OCI-M2 (cell line): Measurements from ENCODE around the gene PCDHB2.
"Not testable (repeated sequence)": the region's sequence is repeated elsewhere in the genome, so short reads cannot be mapped to it uniquely, and the experiment has no call there.

ENCODE experiments used
- DNase-seq: peaks from one replicate; lab custom pipeline; 2025; ENCODE audit not compliant: unreplicated experiment; lab: John Stamatoyannopoulos, UW

The PCDHB2 gene

DNA sequence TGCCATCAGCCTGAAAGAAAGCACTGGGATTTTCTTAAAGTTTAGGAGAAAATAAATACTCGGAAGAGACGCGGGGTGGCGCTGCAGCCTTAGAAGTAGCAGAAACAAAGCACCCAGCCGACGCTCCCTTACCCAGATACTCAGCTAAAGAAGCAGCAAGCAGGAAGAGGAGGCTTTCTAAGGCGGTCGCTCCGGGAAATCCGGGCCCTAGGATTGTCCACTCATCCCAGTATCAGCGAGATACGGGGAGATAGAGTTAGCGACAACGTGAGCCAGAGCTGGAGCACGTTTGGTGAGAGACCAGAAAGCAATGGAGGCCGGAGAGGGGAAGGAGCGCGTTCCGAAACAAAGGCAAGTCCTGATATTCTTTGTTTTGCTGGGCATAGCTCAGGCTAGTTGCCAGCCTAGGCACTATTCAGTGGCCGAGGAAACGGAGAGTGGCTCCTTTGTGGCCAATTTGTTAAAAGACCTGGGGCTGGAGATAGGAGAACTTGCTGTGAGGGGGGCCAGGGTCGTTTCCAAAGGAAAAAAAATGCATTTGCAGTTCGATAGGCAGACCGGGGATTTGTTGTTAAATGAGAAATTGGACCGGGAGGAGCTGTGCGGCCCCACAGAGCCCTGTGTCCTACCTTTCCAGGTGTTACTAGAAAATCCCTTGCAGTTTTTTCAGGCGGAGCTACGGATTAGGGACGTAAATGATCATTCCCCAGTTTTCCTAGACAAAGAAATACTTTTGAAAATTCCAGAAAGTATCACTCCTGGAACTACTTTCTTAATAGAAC is at the start of gene PCDHB2:
Gene PCDHB2 (plus strand): TSS at position 135 of the 782 bp plus-strand sequence. CDS start 176 bp downstream, at position 311.
- DNase-seq: peak; percentile 38

DNA sequence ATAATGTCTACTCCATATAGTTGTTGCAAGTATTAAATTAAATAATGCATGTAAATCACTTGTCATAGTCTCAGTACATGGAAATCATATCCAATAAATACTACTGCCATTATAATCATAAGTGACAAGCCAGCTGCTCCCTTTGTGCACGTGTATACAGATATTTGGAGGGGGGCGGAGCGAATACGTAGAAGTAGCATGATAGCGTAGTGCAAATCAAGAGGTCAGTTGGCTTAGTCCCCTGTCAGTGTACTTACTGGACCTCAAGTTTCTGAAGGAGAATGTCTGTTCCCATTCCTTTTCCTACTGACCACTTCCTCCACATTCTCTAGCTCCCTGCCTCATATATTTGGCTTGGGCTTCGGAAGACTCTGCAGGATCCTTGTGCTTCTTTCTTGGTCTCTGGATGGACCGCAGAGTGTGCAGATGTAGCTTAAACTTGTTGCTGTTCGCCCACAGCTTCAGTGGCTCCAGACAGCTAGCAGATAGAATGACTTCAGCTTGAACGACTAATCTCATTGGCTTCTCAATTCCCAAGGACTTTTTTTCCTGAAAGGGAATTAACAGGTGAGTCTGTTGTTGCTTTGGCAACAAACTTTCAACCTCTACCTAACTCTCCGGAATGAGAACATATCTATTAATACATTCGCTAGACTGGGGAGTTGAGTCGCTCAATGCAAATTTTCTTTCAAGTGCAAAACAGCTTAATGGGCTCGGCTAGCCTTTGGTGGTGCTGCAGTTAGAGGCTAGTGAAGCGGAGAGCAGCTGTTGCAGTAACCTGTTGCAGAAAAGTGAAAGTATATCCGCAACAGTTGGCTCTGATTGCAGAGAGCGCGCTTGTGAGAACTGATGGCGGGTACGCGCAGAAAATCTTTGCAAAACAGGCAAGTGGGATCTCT is 43.5 kb upstream of the PCDHB2 start, which contains the start of gene PCDHB1:
Gene PCDHB1 (plus strand): TSS at position 753 of the 899 bp plus-strand sequence. CDS start 97 bp downstream, at position 850.
- no peak for DNase-seq

GRCh38 chr5:141051521-141051866 is 42.9 kb upstream of the PCDHB2 start:
- no peak for DNase-seq

DNA sequence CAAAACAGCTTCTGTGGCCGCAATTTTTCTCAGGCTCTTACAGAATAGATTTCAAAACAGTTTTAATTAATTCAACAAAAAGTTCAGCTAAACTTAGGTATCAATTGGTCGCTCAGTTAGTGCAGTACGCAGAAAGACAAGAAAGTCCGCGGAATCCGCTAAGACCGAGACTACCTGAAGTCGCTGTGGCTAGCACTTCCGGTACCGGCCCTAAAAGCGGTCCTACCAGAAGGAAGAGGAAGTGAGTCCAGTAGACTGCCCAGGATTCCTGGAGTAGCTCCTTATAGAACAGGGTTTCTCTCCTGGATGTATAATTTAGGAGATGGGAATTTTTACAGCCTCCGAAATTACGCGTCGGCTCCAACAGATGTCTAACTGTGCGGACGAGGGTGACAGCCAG is 16.6 kb upstream of the PCDHB2 start:
- DNase-seq: no peak

DNA sequence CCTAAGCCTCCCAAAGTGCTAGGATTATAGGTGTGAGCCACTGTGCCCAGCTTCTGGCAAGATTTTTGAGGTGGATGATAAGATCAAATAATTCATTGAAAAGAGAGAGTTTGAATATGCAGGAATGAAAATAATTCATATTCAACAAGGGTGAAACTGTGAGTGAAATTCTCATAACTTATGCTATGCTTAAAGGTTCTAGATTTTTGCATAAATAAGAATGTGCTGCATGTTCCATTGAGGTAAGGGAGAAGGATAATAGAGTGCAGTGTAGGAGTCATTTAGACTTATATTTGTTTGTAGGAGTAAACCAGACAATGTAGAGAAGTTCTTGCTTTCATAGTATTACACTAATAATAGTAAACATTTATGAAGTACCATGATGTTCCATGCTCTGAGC is 12.2 kb upstream of the PCDHB2 start:
- DNase-seq: no peak

DNA sequence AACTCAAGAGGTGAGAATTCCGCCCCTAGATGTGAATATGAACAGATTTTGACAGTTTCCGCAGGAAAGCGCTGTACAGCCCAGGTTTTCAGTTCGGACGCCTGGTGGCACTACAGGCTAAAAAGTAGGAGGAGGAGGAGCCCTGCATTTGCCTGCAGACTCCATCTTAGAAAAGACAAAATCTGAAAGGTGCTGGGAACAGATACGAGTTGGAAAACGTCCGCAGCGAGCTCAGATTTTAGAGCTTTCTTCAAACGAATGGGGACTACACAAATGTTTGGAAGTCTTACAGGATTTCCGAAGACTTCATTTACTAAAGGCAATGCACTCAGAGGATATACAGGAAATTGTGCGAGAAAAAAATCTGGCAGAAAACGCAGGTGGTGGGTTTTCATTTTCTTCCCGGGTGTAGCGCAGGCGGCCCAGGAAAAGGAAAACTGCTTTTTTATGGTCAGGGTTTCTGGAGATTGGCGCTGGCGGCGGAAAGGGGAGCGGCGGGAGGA is 9.9 kb upstream of the PCDHB2 start:
- no peak for DNase-seq

DNA sequence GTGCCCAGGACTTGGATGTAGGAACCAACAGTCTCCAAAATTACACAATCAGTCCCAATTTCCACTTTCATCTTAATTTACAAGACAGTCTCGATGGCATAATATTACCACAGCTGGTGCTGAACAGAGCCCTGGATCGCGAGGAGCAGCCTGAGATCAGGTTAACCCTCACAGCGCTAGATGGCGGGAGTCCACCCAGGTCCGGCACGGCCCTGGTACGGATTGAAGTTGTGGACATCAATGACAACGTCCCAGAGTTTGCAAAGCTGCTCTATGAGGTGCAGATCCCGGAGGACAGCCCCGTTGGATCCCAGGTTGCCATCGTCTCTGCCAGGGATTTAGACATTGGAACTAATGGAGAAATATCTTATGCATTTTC is 837 bp downstream of the PCDHB2 start:
- no peak for DNase-seq

DNA sequence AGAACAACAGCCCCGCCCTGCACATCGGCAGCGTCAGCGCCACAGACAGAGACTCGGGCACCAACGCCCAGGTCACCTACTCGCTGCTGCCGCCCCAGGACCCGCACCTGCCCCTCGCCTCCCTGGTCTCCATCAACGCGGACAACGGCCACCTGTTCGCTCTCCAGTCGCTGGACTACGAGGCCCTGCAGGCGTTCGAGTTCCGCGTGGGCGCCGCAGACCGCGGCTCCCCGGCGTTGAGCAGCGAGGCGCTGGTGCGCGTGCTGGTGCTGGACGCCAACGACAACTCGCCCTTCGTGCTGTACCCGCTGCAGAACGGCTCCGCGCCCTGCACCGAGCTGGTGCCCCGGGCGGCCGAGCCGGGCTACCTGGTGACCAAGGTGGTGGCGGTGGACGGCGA is 1.8 kb downstream of the PCDHB2 start:
- not testable (repeated sequence) for DNase-seq

GRCh38 chr5:141096586-141096985 is 2.2 kb downstream of the PCDHB2 start:
- not testable (repeated sequence) for DNase-seq

DNA sequence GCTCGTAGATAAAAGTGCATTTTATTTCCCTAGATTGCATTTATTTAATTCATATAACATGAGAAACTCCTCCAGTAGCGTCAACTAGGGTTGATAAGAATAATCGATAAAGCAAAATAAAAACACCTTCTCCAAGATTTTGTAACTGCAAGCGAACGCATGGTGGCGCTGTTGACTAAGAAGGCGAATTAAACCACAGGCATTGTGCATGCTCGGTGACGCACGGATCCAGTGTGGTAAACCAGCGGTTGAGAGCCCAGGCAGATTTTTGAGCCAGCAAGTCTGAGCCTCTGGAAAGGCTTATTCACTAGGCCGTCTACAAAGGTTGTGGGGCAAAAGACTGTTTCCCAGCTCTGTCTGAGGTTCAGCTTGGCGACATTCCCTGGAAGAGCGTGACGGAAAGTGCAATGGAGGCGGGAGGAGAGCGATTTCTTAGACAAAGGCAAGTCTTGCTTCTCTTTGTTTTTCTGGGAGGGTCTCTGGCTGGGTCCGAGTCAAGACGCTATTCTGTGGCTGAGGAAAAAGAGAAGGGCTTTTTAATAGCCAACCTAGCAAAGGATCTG is 5.9 kb downstream of the PCDHB2 start, which contains the start of gene PCDHB3:
Gene PCDHB3 (plus strand): TSS at position 231 of the 563 bp plus-strand sequence. CDS start 177 bp downstream, at position 408.
- DNase-seq: no peak

DNA sequence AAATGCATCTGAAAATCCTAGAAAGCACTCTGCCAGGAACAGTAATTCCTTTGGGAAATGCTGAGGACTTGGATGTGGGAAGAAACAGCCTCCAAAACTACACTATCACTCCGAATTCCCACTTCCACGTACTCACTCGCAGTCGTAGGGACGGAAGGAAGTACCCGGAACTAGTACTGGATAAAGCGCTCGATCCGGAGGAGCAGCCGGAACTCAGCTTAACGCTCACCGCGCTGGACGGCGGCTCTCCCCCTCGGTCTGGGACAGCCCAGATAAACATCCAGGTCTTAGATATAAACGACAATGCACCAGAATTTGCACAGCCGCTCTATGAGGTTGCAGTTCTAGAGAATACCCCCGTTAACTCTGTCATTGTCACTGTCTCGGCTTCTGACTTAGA is 6.6 kb downstream of the PCDHB2 start:
- no peak for DNase-seq

- DNase-seq: not testable (repeated sequence)
Measured at GRCh38 chr5:141102070-141102469, 7.7 kb downstream of the PCDHB2 start.

- not testable (repeated sequence) for DNase-seq
Measured at GRCh38 chr5:141102471-141102870, 8.1 kb downstream of the PCDHB2 start.

GRCh38 chr5:141105350-141105749 is 10.9 kb downstream of the PCDHB2 start:
- DNase-seq: no peak

- no peak for DNase-seq
Measured at GRCh38 chr5:141119250-141119649, 24.8 kb downstream of the PCDHB2 start.

DNA sequence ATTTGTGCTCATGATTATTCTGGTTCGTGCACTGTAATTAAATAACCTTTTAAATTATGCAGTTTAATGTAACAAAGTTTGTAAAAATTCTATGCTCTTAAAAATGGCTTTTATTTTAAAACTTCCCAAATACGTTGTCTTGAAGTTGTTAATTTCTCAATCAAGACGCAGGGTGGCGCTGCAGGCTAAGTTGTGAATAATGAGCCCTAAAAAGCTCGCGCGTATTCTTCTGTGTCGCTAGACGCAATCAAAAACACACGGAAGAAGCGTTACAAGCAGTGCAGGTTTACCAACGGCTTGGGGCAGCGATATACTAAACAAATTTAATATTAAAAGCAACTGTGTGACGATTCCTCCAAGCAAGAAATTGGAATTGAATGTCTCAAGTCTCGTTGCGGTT is 27.1 kb downstream of the PCDHB2 start, which contains the start of gene PCDHB4:
Gene PCDHB4 (plus strand): TSS at position 256 of the 400 bp plus-strand sequence. CDS start 181 bp downstream, outside the sequence.
- no peak for DNase-seq

GRCh38 chr5:141121985-141122384 is 27.6 kb downstream of the PCDHB2 start:
- DNase-seq: no peak

DNA sequence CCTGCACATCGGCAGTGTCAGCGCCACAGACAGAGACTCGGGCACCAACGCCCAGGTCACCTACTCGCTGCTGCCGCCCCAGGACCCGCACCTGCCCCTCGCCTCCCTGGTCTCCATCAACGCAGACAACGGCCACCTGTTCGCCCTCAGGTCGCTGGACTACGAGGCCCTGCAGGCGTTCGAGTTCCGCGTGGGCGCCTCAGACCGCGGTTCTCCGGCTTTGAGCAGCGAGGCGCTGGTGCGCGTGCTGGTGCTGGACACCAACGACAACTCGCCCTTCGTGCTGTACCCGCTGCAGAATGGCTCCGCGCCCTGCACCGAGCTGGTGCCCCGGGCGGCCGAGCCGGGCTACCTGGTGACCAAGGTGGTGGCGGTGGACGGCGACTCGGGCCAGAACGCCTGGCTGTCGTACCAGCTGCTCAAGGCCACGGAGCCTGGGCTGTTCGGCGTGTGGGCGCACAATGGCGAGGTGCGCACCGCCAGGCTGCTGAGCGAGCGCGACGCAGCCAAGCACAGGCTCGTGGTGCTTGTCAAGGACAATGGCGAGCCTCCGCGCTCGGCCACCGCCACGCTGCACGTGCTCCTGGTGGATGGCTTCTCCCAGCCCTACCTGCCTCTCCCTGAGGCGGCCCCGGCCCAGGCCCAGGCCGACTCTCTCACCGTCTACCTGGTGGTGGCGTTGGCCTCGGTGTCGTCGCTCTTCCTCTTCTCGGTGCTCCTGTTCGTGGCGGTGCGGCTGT is 29.2 kb downstream of the PCDHB2 start:
- not testable (repeated sequence) for DNase-seq

GRCh38 chr5:141127305-141127704 is 32.9 kb downstream of the PCDHB2 start:
- DNase-seq: no peak

DNA sequence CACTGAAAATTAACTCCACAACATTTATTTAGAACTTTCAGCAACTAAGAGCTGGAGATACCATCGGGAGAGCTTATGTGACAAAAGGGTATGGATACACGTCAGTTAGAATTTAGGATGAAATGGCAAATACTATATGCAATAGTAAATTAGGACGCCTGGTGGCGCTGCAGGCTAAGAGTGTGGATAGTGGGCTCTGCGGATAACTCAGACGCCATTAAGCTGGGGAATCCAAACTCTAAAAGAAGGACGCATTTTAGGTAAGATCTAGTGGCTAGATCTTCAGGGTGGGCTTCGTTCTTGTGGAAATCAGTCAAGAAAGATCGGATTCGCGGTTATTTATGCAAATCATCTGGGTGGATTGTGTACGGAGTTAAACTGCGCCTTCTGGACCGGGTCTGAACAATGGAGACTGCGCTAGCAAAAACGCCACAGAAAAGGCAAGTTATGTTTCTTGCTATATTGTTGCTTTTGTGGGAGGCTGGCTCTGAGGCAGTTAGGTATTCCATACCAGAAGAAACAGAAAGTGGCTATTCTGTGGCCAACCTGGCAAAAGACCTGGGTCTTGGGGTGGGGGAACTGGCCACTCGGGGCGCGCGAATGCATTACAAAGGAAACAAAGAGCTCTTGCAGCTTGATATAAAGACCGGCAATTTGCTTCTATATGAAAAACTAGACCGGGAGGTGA is 40.8 kb downstream of the PCDHB2 start, which contains the start of gene PCDHB5:
Gene PCDHB5 (plus strand): TSS at position 177 of the 688 bp plus-strand sequence. CDS start 229 bp downstream, at position 406.
- no peak for DNase-seq
